Sciatic nerve (tissue), 2 donors: Measurements from ENCODE around the gene TMEM254. TPM values are rescaled to one million over a fixed set of nuclear protein-coding genes. Genes with fewer than 3 reads are reported as not detected.
"Not testable (repeated sequence)": the region's sequence is repeated elsewhere in the genome, so short reads cannot be mapped to it uniquely, and the experiment has no call there.

Experiments
- ATAC-seq: fragments of 200-7000 bp; cut with Tn5 transposase; one replicate; pipeline ENCODE4 v1.9.1; 2020; ENCODE audit warnings: mild to moderate bottlenecking, moderate library complexity
- DNase-seq: peaks from one replicate; pipeline ENCODE4 v3.0.0-alpha.2; 2020; ENCODE audit warnings: low spot score
- intact Hi-C: fragments of 100-400 bp; cut with DNase I; formaldehyde crosslinking; loops from one replicate; pipeline ENCODE4 v1.14.2; 2022
- total RNA-seq: library from RNA; stranded (reverse); fragmentation: NEBNext Ultra II Directional; extraction: Animal tissue kit (Norgen Biotek cat#: 25700); gene quantifications from one replicate; pipeline ENCODE4 v1.2.1, GENCODE V29; 2021
- donor health status: DM: no; HTN: no; CAD: no.
- donor health status: DM: no; HTN: no; CAD: no.

TMEM254 gene, protein sequence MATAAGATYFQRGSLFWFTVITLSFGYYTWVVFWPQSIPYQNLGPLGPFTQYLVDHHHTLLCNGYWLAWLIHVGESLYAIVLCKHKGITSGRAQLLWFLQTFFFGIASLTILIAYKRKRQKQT
- total RNA-seq = 13.6 TPM

DNA sequence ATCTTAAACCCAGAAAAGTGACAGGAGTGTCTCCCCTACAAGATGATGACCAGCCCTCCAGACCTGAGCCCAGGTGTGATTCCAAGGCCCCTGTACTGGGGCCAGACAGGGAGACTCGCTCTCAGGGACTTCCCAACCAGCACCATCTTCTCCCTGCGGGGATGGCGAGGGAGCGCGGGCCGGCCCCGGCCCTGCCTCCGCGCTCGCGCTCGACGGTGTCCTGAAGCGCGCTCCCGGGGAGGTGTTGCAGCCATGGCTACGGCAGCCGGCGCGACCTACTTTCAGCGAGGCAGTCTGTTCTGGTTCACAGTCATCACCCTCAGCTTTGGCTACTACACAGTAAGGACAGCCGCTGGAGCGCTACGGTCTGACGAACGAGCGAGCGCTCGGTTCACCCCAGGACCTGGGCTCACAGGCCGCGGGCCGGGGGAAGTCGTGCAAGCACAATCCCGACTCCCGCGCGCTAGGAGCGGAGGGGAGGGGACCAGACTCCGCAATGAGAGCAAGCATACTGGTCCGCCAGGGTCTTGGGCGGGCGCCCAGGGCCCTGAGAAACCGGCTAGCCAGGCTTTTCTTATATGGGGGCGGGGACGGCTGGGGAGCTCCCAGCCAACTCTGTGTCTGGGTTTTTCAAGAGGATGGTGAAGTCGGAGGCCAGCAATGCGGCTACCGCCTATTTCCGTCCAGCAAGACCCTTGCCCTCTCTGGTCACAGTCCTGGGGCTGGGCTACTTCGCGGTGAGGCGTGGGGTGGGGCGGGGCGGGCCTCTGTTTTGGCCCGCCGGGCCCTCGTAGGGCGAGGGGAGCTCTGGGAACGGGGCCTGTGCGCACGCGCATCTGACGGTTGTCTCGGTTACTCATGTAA lies at the start of gene TMEM254:
Gene TMEM254, plus strand, starts transcription at position 218 of the 864 bp plus-strand sequence. Its CDS starts 35 bp downstream, at position 253.
- ATAC-seq = peak; percentile 98
- DNase-seq = peak; percentile 96
- intact Hi-C loops = no loop called here

DNA sequence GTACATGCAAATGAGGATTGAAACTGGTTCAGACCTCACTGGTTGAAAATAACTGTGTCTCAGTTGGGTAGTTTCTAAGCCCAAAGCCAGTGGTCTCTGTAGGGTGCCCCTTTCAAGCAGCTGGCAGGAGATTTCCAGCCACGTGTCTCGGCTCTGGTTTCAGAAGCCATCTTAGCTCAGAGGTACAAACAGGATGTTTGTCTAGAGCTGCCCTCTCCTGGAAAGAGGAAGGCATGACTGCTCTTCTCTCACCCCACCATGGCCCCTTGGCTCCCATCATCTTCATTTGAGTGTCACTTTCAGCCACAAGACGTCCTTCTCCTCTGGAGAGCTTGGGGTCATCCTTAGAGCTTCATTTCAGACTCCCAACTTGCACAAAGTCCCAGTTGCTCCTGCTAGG lies 49.3 kb upstream of the TMEM254 start:
- intact Hi-C loops, ATAC-seq, DNase-seq: not testable (repeated sequence)

DNA sequence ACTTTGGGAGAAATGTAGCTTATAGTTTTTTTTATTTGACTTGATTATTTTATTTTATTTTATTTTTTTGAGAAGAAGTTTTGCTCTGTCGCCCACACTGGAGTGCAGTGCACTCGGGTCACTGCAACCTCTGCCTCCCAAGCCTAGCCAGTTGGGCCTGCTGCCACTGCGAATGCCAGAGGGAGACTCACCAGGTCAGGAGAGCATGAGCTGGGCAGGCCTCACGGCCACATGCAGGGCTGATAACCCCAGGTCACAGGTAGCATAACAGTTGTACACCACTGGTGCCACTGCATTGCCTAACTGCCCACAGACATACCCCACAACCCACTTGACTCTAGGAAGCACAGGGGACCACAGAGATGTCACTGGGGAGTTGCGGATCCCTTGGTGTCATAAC lies 48.6 kb upstream of the TMEM254 start:
- DNase-seq, intact Hi-C loops, ATAC-seq: not testable (repeated sequence)

DNA sequence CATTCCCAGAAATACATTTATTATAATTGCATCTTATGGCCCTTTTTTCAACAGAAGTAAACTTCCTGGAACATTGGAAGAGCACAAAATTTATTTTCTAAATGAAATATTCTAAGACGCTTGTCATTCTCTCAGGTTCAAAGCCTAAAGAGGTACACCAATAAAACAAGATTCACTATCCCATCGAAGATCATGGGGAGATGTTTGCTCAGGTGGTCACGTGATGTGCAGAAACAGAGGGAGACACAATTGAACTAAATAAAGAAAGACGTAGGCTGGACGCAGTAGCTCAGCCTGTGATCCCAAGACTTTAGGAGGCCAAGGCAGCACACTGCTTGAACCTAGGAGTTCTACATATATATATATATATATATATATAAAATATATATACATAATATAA lies 46.0 kb upstream of the TMEM254 start:
- intact Hi-C loops = no loop called here
- DNase-seq = no peak
- no peak for ATAC-seq

DNA sequence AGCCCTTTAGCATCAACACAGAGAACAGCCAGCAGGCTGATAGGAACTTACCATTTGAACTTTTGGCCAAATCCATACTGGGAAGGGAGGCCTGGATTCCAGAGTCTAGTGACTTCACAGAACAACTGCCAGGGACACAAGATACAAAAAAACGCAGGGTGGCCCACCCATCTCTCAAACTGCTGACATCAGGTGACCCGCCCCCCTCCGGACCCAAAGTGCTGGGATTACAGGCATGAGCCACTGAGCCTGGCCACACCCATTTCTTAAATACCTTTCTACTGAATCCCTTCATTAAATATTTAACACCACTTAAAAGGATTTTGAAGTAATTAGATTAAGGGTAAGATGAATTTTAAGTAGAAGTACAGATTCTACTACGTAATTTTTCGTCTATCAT lies 43.7 kb upstream of the TMEM254 start:
- DNase-seq, ATAC-seq: not testable (repeated sequence)

DNA sequence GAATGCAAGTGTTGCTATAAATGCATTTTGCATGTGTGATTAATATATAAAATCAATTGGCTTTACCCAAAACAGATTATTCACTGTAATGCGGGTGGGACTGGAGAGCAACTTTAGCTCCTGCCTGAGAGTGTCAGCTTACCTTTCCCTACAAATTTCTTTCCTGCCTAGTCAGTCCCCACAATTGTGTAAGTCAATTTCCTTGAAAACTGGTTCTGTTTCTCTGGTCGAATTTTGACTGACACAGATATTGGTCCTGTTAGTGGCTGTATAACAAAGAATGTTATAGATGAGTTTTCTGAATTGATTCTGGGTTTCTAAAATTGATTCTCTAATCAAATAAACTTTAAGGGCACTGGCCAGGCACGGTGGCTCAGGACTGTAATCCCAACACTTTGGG lies 43.0 kb upstream of the TMEM254 start:
- ATAC-seq, intact Hi-C loops, DNase-seq: not testable (repeated sequence)

More for the DNA sequence above, 43.7 kb upstream of the TMEM254 start:
- intact Hi-C loops = not testable (repeated sequence)

DNA sequence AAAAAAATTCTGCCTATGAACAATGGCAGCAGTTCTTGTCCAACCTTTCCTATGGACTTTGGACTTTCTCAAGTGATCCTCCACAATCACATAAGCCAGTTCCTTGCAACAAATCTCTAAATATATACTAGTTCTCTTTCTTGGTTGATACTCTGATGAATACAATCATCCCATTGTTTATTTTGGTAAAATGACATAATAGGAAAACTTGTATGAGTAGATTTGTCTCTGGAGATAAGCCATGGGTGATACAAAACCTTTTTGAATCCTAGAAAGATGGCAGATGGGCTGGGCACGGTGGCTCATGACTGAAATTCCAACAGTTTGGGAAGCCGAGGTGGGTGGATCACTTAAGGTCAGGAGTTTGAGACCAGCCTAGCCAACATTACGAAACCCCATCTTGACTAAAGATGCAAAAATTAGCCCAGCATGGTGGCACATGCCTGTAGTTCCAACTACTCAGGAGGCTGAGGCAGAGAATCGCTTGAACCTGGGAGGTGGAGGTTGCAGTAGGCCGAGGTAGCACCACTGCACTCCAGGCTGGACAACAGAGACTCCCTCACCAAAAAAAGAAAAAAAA lies 41.5 kb upstream of the TMEM254 start:
- intact Hi-C loops, ATAC-seq, DNase-seq: not testable (repeated sequence)

DNA sequence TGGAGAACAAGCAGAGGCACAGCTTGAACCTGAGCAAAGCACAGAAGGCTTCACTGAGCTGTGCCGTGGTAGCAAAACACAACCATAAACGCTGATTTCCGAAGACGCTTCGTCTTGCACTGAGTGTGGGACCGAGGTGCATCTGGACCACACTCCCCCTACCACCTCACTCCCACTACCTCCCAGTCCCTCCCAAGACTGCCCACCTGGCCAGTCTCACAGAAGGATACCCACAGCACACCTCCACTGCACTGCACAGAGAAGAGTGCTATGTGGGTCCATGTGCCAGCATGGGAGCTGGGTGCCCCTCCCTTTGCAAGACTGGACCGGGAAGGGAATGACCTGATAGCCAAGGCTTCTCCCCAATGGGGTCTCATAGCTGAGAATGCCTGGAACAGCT lies 40.2 kb upstream of the TMEM254 start:
- DNase-seq, intact Hi-C loops, ATAC-seq: not testable (repeated sequence)

DNA sequence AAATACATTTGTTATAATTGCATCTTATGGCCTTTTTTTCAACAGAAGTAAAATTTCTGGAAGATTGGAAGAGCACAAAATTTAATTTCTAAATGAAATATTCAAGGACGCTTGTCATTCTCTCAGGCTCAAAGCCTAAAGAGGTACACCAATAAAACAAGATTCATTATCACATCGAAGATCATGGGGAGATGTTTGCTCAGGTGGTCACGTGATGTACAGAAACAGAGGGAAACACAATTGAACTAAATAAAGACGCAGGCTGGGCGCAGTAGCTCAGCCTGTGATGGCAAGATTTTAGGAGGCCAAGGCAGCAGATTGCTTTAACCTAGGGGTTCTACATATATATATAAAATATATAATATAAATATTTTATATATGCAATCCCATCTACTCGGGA lies 37.3 kb upstream of the TMEM254 start:
- intact Hi-C loops = no loop called here
- DNase-seq (no peak), ATAC-seq (no peak)

DNA sequence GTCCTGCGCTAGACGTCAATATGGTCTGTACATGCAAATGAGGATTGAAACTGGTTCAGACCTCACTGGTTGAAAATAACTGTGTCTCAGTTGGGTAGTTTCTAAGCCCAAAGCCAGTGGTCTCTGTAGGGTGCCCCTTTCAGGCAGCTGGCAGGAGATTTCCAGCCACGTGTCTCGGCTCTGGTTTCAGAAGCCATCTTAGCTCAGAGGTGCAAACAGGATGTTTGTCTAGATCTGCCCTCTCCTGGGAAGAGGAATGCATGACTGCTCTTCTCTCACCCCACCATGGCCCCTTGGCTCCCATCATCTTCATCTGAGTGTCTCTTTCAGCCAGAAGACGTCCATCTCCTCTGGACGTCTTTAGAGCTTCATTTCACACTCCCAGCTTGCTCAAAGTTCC lies 33.5 kb upstream of the TMEM254 start:
- ATAC-seq, intact Hi-C loops, DNase-seq: not testable (repeated sequence)

DNA sequence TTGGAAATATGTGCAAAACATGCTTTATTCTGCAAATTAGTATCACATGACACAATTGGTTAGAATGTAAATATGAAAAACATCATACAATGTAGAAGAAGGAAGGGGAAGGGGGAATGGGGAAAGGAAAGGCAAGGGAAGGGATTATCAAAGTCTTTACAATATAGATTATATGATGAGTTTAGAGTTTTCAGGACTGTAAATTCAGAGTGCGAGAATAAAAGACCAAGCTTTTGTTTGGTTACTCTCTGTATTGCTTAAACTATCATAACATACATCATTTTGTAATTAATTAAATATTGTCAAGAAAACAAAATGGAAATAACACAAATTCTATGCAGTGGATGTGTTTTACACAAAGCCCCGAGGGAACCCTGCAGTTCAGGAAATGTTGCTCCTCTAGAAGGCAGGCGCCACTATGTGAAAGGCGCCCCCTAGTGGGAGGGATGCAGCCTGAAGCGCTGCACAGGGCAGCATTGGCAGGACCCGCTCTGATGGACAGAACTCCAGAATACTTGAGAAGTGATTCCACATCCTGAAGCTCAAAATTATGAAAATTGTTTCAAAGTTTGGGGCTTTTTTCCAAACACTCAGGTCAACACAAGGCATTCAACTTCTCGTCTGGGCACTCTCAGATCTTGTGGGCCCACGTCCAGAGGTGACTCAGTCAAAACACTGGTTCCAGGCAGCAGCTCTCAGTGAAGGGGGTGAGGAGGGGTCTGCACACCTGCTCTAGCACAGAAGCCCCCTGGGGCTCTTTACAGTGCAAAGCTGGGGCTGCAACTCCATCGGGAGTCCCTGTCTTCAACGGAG lies 31.6 kb upstream of the TMEM254 start:
- intact Hi-C loops = no loop called here
- ATAC-seq (peak; percentile 93), DNase-seq (peak; percentile 86)

DNA sequence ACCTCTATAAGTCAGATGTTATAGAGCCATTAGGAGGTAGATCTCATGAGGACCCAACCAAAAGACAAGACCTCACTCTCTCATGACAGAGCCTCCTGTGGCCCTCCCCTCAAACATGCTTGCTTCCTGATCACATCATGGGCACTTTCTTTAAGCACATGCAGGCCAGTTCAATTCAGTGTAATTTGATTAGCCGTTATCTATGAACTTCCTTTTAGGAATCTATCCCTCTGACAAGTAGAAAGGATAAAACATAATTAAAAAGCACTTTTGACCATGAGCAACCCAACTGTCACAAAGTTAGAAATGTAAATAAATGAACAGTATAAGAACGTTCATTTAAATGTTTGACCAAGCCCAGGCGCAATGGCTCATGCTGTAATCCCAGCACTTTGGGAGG lies 27.7 kb upstream of the TMEM254 start:
- no peak for ATAC-seq
- no peak for DNase-seq
- intact Hi-C loops = no loop called here

DNA sequence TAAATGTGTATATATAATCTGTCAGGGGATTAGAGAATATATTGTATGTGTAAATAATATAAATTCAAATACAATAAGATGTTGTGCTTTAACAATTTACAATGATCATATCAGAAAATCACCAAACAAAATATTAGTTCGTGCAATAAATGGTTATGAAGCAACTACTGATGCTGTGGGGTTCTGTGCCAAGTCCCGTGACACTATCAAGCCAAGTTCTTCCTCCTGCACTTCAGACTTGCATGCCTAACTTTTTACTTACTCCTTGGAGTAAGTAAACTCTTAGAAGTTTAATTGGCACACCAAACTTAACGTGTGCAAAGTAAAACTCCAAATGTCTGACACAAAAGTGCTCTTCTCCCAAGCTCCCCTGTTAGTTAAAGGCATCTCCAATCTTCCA lies 26.5 kb upstream of the TMEM254 start:
- DNase-seq = no peak
- intact Hi-C loops = no loop called here
- ATAC-seq = no peak

DNA sequence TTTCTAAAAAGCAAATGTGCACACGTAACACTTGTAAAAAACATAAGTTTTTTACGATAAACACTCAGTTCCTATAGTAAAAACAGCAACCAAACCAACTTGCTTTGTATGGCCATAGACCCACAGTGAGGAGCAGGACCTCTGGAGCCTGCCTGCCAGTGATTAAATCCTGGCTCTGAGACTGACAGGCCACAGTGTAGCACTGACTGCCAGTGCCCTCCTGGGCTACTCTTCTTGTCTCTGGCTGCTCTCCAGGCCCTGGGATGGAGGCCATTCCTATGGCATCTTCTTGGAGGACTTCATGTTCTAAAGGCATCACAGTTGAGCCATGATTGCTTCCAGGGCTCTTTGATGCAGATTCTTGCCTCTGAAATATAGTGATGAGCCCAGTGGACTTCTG lies 22.7 kb upstream of the TMEM254 start:
- intact Hi-C loops = no loop called here
- DNase-seq = no peak
- ATAC-seq = no peak

DNA sequence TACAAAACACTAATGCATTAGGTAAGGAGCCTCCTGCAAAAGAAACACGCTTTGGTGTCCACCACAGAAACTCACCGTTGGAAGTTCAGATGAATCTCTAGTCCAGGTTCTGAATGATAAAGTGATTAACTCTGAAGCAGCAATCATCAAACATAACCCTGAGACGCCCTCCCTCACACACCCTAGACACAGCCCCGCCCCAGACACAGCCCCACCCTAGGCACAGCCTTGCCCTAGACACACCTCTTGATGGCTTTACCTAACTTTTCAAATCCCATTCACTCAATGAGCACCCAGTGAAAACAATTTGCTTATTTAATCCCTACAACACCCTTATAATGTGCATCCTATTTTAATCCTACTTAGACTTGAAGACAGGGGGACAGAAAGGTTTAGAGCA lies 21.3 kb upstream of the TMEM254 start:
- DNase-seq (no peak), ATAC-seq (no peak)
- intact Hi-C loops = no loop called here

DNA sequence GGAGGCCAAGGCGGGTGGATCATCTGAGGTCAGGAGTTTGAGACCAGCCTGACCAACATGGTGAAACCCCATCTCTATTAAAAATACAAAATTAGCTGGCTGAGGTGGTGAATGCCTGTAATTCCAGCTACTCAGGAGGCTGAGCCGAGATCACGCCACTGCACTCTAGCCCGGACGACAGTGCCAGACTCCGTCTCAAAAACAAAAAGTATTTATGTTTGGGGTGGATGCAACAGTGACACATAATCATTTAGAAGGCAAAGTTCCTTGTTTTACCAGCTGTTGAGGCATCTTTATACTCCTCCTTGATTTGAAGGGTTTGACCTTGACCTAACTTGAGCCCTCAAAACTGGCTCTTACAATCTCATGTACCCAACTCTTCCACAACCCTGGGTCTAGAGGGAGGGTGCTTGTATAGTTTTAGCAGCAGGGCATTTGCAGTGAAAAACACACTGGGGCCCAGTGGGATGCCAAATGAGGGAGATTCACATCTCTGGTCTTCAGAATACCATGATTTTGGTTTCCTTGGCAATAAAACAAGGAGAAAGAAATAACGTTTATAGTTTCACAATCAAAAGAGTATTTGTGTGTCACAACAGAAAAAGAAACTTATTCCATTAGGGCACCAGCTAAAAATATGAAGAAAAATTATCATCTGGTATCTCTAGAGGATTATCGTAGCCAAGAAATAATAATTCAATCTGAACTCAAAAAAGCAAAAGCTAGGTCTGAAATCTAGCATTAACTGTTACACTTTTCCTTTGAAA lies 14.2 kb upstream of the TMEM254 start:
- intact Hi-C loops = no loop called here
- ATAC-seq (peak; percentile 92), DNase-seq (no peak)

DNA sequence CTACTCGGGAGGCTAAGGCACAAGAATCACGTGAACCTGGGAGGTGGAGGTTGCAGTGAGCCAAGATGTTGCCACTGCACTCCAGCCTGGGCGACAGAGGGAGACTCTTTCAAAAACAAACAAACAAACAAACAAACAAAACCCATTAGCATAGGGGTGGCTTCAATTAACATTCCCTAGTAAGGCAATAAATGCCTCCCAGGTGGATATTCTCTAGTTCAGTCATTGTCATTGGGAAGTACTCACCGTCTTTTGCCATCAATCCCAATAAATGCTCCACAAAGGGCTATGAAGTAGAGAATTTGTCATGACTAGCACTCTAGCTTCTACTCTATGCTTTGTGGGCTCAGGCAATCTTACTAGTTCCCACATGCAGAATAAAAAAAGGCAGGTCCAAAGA lies 11.7 kb upstream of the TMEM254 start:
- no peak for DNase-seq
- intact Hi-C loops = no loop called here
- ATAC-seq = no peak

DNA sequence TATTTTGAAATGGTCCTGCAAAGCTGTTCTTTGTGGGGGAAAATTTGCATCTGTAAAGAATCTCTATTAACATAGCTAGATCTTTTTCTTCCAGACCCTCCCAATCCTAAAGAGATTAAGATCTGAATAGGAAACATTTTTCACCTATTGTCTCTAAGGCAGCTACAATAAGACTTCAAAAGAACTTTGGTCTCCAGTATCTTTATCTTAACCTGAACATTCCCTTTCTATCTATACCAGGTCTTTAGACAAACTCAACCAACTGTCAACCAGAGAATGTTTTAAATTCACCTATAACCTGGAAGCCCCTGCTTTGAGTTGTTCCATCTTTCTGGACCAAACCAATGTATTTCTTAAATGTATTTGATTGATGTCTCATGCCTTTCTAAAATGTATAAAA lies 10.6 kb upstream of the TMEM254 start:
- DNase-seq, intact Hi-C loops, ATAC-seq: not testable (repeated sequence)

DNA sequence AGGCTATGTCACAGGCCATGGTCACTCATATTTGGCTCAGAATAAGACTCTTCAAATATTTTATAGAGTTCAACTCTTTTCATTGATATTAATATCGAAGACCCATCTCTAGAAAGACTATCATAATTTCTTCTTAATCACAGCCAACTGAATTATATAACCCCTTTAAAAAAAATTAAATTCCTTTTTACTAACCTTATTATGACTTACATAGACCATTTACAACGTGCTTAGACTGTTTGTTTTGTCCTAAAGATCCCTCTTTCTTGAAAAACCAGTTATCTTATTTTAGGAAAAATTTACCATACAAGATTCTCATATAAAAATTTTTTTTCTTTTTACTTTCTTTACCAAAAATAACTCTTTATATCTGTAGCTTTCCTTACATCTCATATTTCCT lies 10.2 kb upstream of the TMEM254 start:
- intact Hi-C loops = no loop called here
- no peak for DNase-seq
- ATAC-seq = no peak
